Spleen (tissue), 7 donors: Measurements from ENCODE around the gene NFE2L3.

Experiments
- CTCF ChIP-seq, 11 experiments: fragments of 200-600 bp in 7 of 11; fragments of 450-650 bp in 4 of 11; sonication (generic) in 4 of 11; IDR thresholded peaks in 8 of 11; conservative IDR thresholded peaks in 3 of 11; 1 replicate in 7 of 11; 2 replicates in 4 of 11; pipeline versions ENCODE4 v1.4.0 to v1.8.0; 2016 to 2021; ENCODE audit warnings: antibody characterized with exemption in 11 of 11, inconsistent platforms in 4 of 11, mild to moderate bottlenecking in 1 of 11
- POLR2AphosphoS5 ChIP-seq, 3 donors: sonication (generic); formaldehyde crosslinking; IDR thresholded peaks; one replicate each; pipeline ENCODE4 v1.5.1; 2017; ENCODE audit warnings: antibody characterized with exemption in 3 of 3
- donor health status: DM: no; HTN: no; CAD: no; lungs with moderate emphysema.
- donor health status: DM: no; HTN: no; CAD: no.
- donor health status: DM: no; HTN: no; CAD: no.

DNA sequence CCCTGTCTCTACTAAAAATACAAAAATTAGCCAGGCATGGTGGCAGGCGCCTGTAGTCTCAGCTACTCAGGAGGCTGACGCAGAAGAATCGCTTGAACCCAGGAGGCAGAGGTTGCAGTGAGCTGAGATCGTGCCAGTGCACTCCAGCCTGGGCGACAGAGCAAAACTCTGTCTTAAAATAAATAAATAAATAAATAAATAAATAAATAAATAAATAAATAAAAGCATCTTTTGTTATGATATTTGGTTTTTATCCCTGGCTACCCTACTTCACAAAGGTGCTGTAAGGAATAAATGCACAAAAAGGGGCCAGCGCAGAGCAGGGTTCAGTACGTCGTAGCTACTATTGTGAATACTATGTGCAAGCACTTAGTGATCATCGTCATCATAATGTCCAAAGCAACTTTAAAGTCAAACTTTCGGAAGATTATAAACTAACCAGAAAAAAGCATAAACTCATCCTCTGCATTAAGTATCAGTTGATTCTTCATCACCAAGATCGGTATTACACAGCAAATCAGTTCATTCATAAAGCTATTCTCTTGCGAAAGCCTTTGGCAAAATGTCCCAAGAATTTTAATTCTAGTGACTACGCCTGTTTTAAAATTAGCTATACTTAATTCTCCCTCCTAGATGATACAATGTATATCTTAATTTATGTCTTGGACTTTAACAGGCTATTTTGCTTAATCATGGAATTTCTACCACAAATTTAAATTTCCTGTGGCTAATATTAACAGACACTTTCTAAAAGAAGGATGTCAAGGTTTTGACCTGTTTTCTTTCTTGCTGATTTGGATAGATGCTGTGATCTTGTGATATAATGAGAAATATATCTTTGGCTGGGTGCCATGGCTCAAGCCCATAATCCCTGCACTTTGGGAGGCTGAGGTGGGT lies 7.6 kb upstream of the NFE2L3 start:
- TF ChIP-seq CTCF (IDR thresholded peaks at IDR 0.05 in 8 of 11, conservative IDR thresholded peaks at IDR 0.05 in 3 of 11), result no peak
- TF ChIP-seq POLR2AphosphoS5 (IDR thresholded peaks at IDR 0.05), result no peak
